Right lobe of liver (tissue), 4 donors: ENCODE results near the gene CDKN2A.

Experiments
- CTCF ChIP-seq, 4 donors: fragments of 200-600 bp in 3 of 4; fragments of 450-650 bp in 1 of 4; IDR thresholded peaks; one replicate each; pipeline versions ENCODE4 v1.5.1 to v1.8.0; 2016 to 2022; ENCODE audit warnings: antibody characterized with exemption in 4 of 4, mild to moderate bottlenecking in 2 of 4
- POLR2A ChIP-seq: fragments of 450-650 bp; IDR thresholded peaks from one replicate; pipeline ENCODE4 v1.6.1; 2017; ENCODE audit warnings: antibody characterized with exemption, mild to moderate bottlenecking
- donor health status: DM: no; HTN: no; CAD: no.
- donor health status: DM: no; HTN: no; CAD: no.
- donor health status: DM: no; HTN: yes; CAD: no.

- TF ChIP-seq CTCF (IDR thresholded peaks at IDR 0.05) (peak in 1 of 4 donors; percentile 10), POLR2A (no peak)
Observed at GRCh38 chr9:21994556-21995005, 389 bp upstream of the CDKN2A start, which contains the start of gene CDKN2B-AS1.
